HG02981 (cell line): ENCODE measurements around the gene ATXN7L1.
"Not testable (repeated sequence)": the region's sequence is repeated elsewhere in the genome, so short reads cannot be mapped to it uniquely, and the experiment has no call there.

Experiments
- ATAC-seq: cut with Tn5 transposase; IDR thresholded peaks from one replicate; pipeline ENCODE4 v1.9.1; 2021; ENCODE audit warnings: mild to moderate bottlenecking, moderate library complexity; ENCODE audit not compliant: unreplicated experiment

ATXN7L1 gene

GRCh38 chr7:105806592-105807447, 69.6 kb downstream of the ATXN7L1 start:
- peak; percentile 21 for ATAC-seq

- no peak for ATAC-seq
These were observed 70.9 kb downstream of the ATXN7L1 start for GRCh38 chr7:105805447-105806019.

GRCh38 chr7:105803429-105803736, 73.0 kb downstream of the ATXN7L1 start:
- no peak for ATAC-seq

- ATAC-seq = no peak
These were observed 73.6 kb downstream of the ATXN7L1 start for GRCh38 chr7:105802604-105803428.

- no peak for ATAC-seq
These were observed 75.4 kb downstream of the ATXN7L1 start for GRCh38 chr7:105800849-105801534.

GRCh38 chr7:105800442-105800841, 76.0 kb downstream of the ATXN7L1 start:
- ATAC-seq = peak; percentile 60

- ATAC-seq = no peak
These were observed 76.7 kb downstream of the ATXN7L1 start for GRCh38 chr7:105799677-105800076.

GRCh38 chr7:105799006-105799405, 77.4 kb downstream of the ATXN7L1 start:
- no peak for ATAC-seq

GRCh38 chr7:105797652-105798051, 78.7 kb downstream of the ATXN7L1 start:
- ATAC-seq = no peak

- no peak for ATAC-seq
These were observed 80.0 kb downstream of the ATXN7L1 start for GRCh38 chr7:105796365-105796764.

- no peak for ATAC-seq
These were observed 81.4 kb downstream of the ATXN7L1 start for GRCh38 chr7:105794741-105795729.

- ATAC-seq = no peak
These were observed 83.7 kb downstream of the ATXN7L1 start for GRCh38 chr7:105792488-105793370.

GRCh38 chr7:105791926-105792325, 84.5 kb downstream of the ATXN7L1 start:
- no peak for ATAC-seq

GRCh38 chr7:105790996-105791395, 85.4 kb downstream of the ATXN7L1 start:
- ATAC-seq = no peak

GRCh38 chr7:105790452-105790851, 85.9 kb downstream of the ATXN7L1 start:
- ATAC-seq = not testable (repeated sequence)

- ATAC-seq = no peak
These were observed 87.5 kb downstream of the ATXN7L1 start for GRCh38 chr7:105788816-105789349.

GRCh38 chr7:105788356-105788755, 88.0 kb downstream of the ATXN7L1 start:
- ATAC-seq = no peak

GRCh38 chr7:105787793-105788192, 88.6 kb downstream of the ATXN7L1 start:
- ATAC-seq = no peak
